H1 (cell line): ENCODE data around the gene C12orf42. TPM values are rescaled to one million over a fixed set of nuclear protein-coding genes. Genes with fewer than 3 reads are reported as not detected.

Experiments
- CTCF ChIA-PET: fragments of 300-600 bp; sonication (Branson Sonifier 250); formaldehyde crosslinking; loops from one replicate; lab custom pipeline; 2021; ENCODE audit not compliant: partially characterized antibody; lab: Charles Lee
- POLR2A ChIA-PET: fragments of 300-600 bp; sonication (Branson Sonifier 250); formaldehyde crosslinking; loops from one replicate; lab custom pipeline; 2021; ENCODE audit warnings: inconsistent platforms; ENCODE audit not compliant: partially characterized antibody; lab: Charles Lee
- DNase-seq, 2 experiments: peaks; one replicate each; pipeline versions ENCODE4 v3.0.0 to v3.0.0-alpha.2; 2010 to 2022; ENCODE audit warnings: low spot score in 2 of 2, low read depth in 1 of 2, mixed read lengths in 1 of 2
- FAIRE-seq: peaks from 2 replicates; lab custom pipeline; 2011; peaks lifted over from hg19 to GRCh38; lab: Jason Lieb, UNC
- H2AFZ ChIP-seq: 2 replicates; pipeline ENCODE4 v1.8.1; 2012; ENCODE audit warnings: low read length, inconsistent platforms
- H2AK5ac ChIP-seq: 2 replicates; pipeline ENCODE4 v1.6.1; 2013; ENCODE audit warnings: low read depth, low read length
- H2BK120ac ChIP-seq: replicated peaks from 2 replicates; pipeline ENCODE3; 2013; ENCODE audit warnings: low read depth, low read length, inconsistent platforms
- H2BK12ac ChIP-seq: 2 replicates; pipeline ENCODE4 v1.6.1; 2013; ENCODE audit warnings: low read depth, low read length
- H2BK15ac ChIP-seq: 2 replicates; pipeline ENCODE4 v1.6.1; 2013; ENCODE audit warnings: low read length
- H2BK20ac ChIP-seq: 2 replicates; pipeline ENCODE4 v1.6.1; 2013; ENCODE audit warnings: low read length
- H2BK5ac ChIP-seq: 2 replicates; pipeline ENCODE4 v1.6.1; 2013; ENCODE audit warnings: low read depth, low read length
- H3K14ac ChIP-seq: 2 replicates; pipeline ENCODE4 v1.6.1; 2013; ENCODE audit warnings: inconsistent platforms; ENCODE audit not compliant: insufficient read length
- H3K18ac ChIP-seq: 2 replicates; pipeline ENCODE4 v1.6.1; 2013; ENCODE audit warnings: low read length; ENCODE audit errors: extremely low read depth
- H3K23ac ChIP-seq: 2 replicates; pipeline ENCODE4 v1.6.1; 2013; ENCODE audit warnings: inconsistent platforms; ENCODE audit not compliant: insufficient read length
- H3K23me2 ChIP-seq: 2 replicates; pipeline ENCODE4 v1.6.1; 2013; ENCODE audit warnings: low read depth, low read length
- H3K27ac ChIP-seq: 2 replicates; pipeline ENCODE4 v1.6.1; 2011; ENCODE audit warnings: low read depth, low read length, inconsistent platforms
- H3K27me3 ChIP-seq, 4 experiments: replicated peaks in 1 of 4; 1 replicate in 1 of 4; 2 replicates in 3 of 4; pipeline versions ENCODE4 v1.6.1 to v1.8.1; 2011 to 2013; ENCODE audit warnings: low read length in 3 of 4, mild to moderate bottlenecking in 3 of 4, inconsistent platforms in 2 of 4, mixed read lengths in 2 of 4, moderate library complexity in 1 of 4; ENCODE audit not compliant: control insufficient read depth in 3 of 4, insufficient read depth in 3 of 4; ENCODE audit errors: extremely low read depth in 1 of 4
- H3K36me3 ChIP-seq, 4 experiments: 2 replicates each; pipeline versions ENCODE4 v1.6.1 to v1.8.1; 2011 to 2013; ENCODE audit warnings: mild to moderate bottlenecking in 4 of 4, low read length in 3 of 4, moderate library complexity in 2 of 4, control low read depth in 1 of 4, inconsistent platforms in 1 of 4; ENCODE audit not compliant: insufficient read depth in 4 of 4, control insufficient read depth in 2 of 4
- H3K4ac ChIP-seq: replicated peaks from 2 replicates; pipeline ENCODE3; 2013; ENCODE audit warnings: low read length, low read depth, mixed read lengths, inconsistent platforms; ENCODE audit not compliant: insufficient read length
- H3K4me1 ChIP-seq, 4 experiments: replicated peaks in 1 of 4; 1 replicate in 1 of 4; 2 replicates in 3 of 4; pipeline versions ENCODE4 v1.6.1 to v1.8.1; 2011 to 2013; ENCODE audit warnings: low read length in 3 of 4, inconsistent platforms in 2 of 4, mixed read lengths in 1 of 4; ENCODE audit not compliant: insufficient read depth in 4 of 4, control insufficient read depth in 3 of 4
- H3K4me2 ChIP-seq, 2 experiments: 2 replicates each; pipeline versions ENCODE4 v1.6.1 to v1.8.1; 2011 to 2013; ENCODE audit warnings: low read depth in 2 of 2, low read length in 2 of 2, control low read depth in 1 of 2, inconsistent platforms in 1 of 2, mild to moderate bottlenecking in 1 of 2; ENCODE audit not compliant: insufficient read depth in 1 of 2
- H3K4me3 ChIP-seq, 4 experiments: fragments of 200-600, 300-600 bp in 1 of 4; sonication (generic), shearing (Covaris generic), sonication (Bioruptor Twin) in 1 of 4; 2 replicates each; pipeline versions ENCODE4 v1.5.1 to v1.8.1; 2011 to 2016; ENCODE audit warnings: low read length in 4 of 4, low read depth in 3 of 4, control low read depth in 2 of 4, inconsistent platforms in 2 of 4, mild to moderate bottlenecking in 2 of 4, mixed read lengths in 1 of 4, moderate library complexity in 1 of 4; ENCODE audit not compliant: insufficient read depth in 2 of 4; ENCODE audit errors: extremely low read depth in 1 of 4
- H3K56ac ChIP-seq: replicated peaks from 2 replicates; pipeline ENCODE3; 2013; ENCODE audit warnings: low read depth, mild to moderate bottlenecking, mixed read lengths, low read length, inconsistent platforms; ENCODE audit not compliant: insufficient read length
- H3K79me1 ChIP-seq: 2 replicates; pipeline ENCODE4 v1.6.1; 2013; ENCODE audit warnings: low read depth, low read length, control low read depth
- H3K79me2 ChIP-seq, 2 experiments: 2 replicates each; pipeline versions ENCODE4 v1.6.1 to v1.8.1; 2012 to 2013; ENCODE audit warnings: low read length in 2 of 2, mild to moderate bottlenecking in 2 of 2, inconsistent platforms in 1 of 2; ENCODE audit not compliant: insufficient read depth in 2 of 2, control insufficient read depth in 1 of 2
- H3K9ac ChIP-seq, 4 experiments: replicated peaks in 1 of 4; 1 replicate in 1 of 4; 2 replicates in 3 of 4; pipeline versions ENCODE4 v1.6.1 to v1.8.1; 2011 to 2013; ENCODE audit warnings: low read depth in 3 of 4, low read length in 3 of 4, control low read depth in 2 of 4, mild to moderate bottlenecking in 2 of 4, moderate library complexity in 2 of 4, inconsistent platforms in 1 of 4; ENCODE audit errors: extremely low read depth in 1 of 4
- H3K9me3 ChIP-seq, 2 experiments: 2 replicates each; pipeline versions ENCODE4 v1.6.1 to v1.8.1; 2012 to 2013; ENCODE audit warnings: mild to moderate bottlenecking in 2 of 2, moderate library complexity in 2 of 2, control low read depth in 1 of 2, inconsistent platforms in 1 of 2, low read depth in 1 of 2, low read length in 1 of 2, mixed read lengths in 1 of 2; ENCODE audit not compliant: insufficient read depth in 2 of 2
- H4K20me1 ChIP-seq, 2 experiments: replicated peaks in 1 of 2; 2 replicates each; pipeline versions ENCODE3 to v1.8.1; 2011 to 2013; ENCODE audit warnings: inconsistent platforms in 2 of 2, low read length in 2 of 2, mild to moderate bottlenecking in 1 of 2; ENCODE audit not compliant: insufficient read depth in 2 of 2, control insufficient read depth in 1 of 2
- H4K5ac ChIP-seq: 2 replicates; pipeline ENCODE4 v1.6.1; 2013; ENCODE audit warnings: low read length, low read depth, mixed read lengths, inconsistent platforms; ENCODE audit not compliant: insufficient read length
- H4K8ac ChIP-seq: 2 replicates; pipeline ENCODE4 v1.8.0; 2013; ENCODE audit warnings: mild to moderate bottlenecking, moderate library complexity, low read length, inconsistent platforms; ENCODE audit not compliant: insufficient read depth; ENCODE audit errors: extremely low read depth
- H4K91ac ChIP-seq: replicated peaks from 2 replicates; pipeline ENCODE3; 2013; ENCODE audit warnings: low read length, mixed read lengths, inconsistent platforms; ENCODE audit not compliant: insufficient read length
- BRCA1 ChIP-seq: IDR thresholded peaks from 2 replicates; pipeline ENCODE4 v1.6.1; 2012; ENCODE audit warnings: low read depth, low read length, improper control_type of control experiment
- CREB1 ChIP-seq: IDR thresholded peaks from 2 replicates; pipeline ENCODE4 v1.6.1; 2012; ENCODE audit warnings: inconsistent platforms
- CTCF ChIP-seq, 3 experiments: IDR thresholded peaks; 1 replicate in 2 of 3; 2 replicates in 1 of 3; pipeline versions ENCODE4 v1.5.1 to v1.6.1; 2011; ENCODE audit warnings: low read length in 3 of 3, mild to moderate bottlenecking in 3 of 3, inconsistent platforms in 2 of 3, low read depth in 1 of 3, moderate library complexity in 1 of 3; ENCODE audit not compliant: insufficient read depth in 1 of 3; ENCODE audit errors: control extremely low read depth in 1 of 3
- MAFK ChIP-seq: IDR thresholded peaks from 2 replicates; pipeline ENCODE4 v1.6.1; 2012; ENCODE audit warnings: low read depth, mild to moderate bottlenecking, improper control_type of control experiment, low read length
- MAX ChIP-seq: IDR thresholded peaks from 2 replicates; pipeline ENCODE4 v1.6.1; 2012; ENCODE audit warnings: inconsistent platforms
- SAP30 ChIP-seq: fragments of 300-600 bp; sonication (generic); IDR thresholded peaks from 2 replicates; pipeline ENCODE4 v1.7.1; 2012; ENCODE audit warnings: low read length, moderate library complexity, mild to moderate bottlenecking, inconsistent platforms; ENCODE audit not compliant: insufficient read depth, insufficient replicate concordance
- SUZ12 ChIP-seq: fragments of 200-600 bp; sonication (generic); IDR thresholded peaks from 2 replicates; pipeline ENCODE4 v1.6.1; 2012; ENCODE audit warnings: mild to moderate bottlenecking, inconsistent platforms, low read length, moderate library complexity, mixed read lengths
- TEAD4 ChIP-seq: IDR thresholded peaks from 2 replicates; pipeline ENCODE4 v1.6.1; 2012; ENCODE audit warnings: low read depth, low read length, inconsistent platforms, mixed read lengths
- WGBS, 2 experiments: shearing (Covaris generic) in 1 of 2; methylation state at CpG; one replicate each; pipeline versions ENCODE4 v1.1.6 to v1.1.7; 2013 to 2015; ENCODE audit warnings: low lambda C conversion rate in 2 of 2, mixed read lengths in 2 of 2, inconsistent platforms in 1 of 2, low coverage in 1 of 2, missing lambda C conversion rate in 1 of 2; ENCODE audit not compliant: insufficient replicate concordance in 2 of 2, insufficient coverage in 1 of 2, insufficient read length in 1 of 2; ENCODE audit errors: extremely low coverage in 1 of 2, missing lambda C conversion rate in 1 of 2; 5-methylcytosine and 5-hydroxymethylcytosine counted together
- polyA plus RNA-seq, 7 experiments: library from polyadenylated mRNA; depleted of rRNA in 3 of 7; stranded (reverse) in 5 of 7; unstranded in 2 of 7; fragments of >200 nt in 5 of 7; fragments of 200-250 nt in 2 of 7; gene quantifications; 1 replicate in 5 of 7; 2 replicates in 1 of 7; 4 replicates in 1 of 7; pipeline versions ENCODE4 v1.2.1 to v1.2.3, GENCODE V29; 2011 to 2013; ENCODE audit warnings: missing spikeins in 2 of 7, mixed read lengths in 2 of 7
- total RNA-seq: library from RNA; stranded (reverse); fragmentation: NEBNext Ultra II Directional; extraction: Animal tissue kit (Norgen Biotek cat#: 25700); gene quantifications from 2 replicates; pipeline ENCODE4 v1.2.1, GENCODE V29; 2021

C12orf42 gene
- total and polyA plus RNA-seq, 2 of the 8 experiments (the other 6 are each of a cell fraction or from before 2014, with no cell fraction given): 0.05 TPM; not detected in 1

DNA sequence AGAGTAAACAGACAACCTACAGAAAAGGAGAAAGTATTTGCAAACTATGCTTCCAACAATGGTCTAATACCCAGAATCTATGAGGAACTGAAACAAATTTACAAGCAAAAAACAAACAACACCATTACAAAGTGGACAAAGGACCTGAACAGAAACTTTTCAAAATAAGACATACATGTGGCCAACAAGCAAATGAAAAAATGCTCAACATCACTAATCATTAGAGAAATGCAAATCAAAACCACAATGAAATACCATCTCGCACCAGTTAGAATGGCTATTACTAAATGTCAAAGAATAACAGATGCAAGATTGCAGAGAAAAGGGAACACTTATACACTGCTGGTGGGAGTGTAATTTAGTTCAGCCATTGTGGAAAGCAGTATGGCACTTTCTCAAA, 125.8 kb downstream of the C12orf42 start:
- no peak overlapping the region for H2AFZ ChIP-seq
- DNase-seq (no peak), FAIRE-seq (no peak)
- no peak overlapping the region for H2BK5ac ChIP-seq
- no peak for TF ChIP-seq MAFK
- TF ChIP-seq BRCA1: no peak
- TF ChIP-seq SAP30: no peak
- TF ChIP-seq SUZ12: no peak
- no peak for TF ChIP-seq MAX
- TF ChIP-seq TEAD4: no peak
- no peak for TF ChIP-seq CTCF (IDR thresholded peaks at IDR 0.05; ENCODE audit: control extremely low read depth in 1 of 3, insufficient read depth in 1 of 3, low read depth in 1 of 3, low read length in 3 of 3)
- no peak for TF ChIP-seq CREB1
- H3K23ac ChIP-seq: no peak overlapping the region
- no peak overlapping the region for H3K27ac ChIP-seq
- no peak overlapping the region for H3K14ac ChIP-seq
- H3K56ac ChIP-seq: no peak overlapping the region
- H2AK5ac ChIP-seq: no peak overlapping the region
- POLR2A ChIA-PET: no interaction called here
- no peak overlapping the region for H3K4me3 ChIP-seq
- H3K9ac ChIP-seq: no peak overlapping the region
- H2BK120ac ChIP-seq: no peak overlapping the region
- H3K9me3 ChIP-seq: no peaks in the 10 kb centered on the region
- H3K18ac ChIP-seq: no peak overlapping the region
- no peak overlapping the region for H4K91ac ChIP-seq
- no peak overlapping the region for H2BK20ac ChIP-seq
- H3K4me1 ChIP-seq: no peaks in the 10 kb centered on the region
- no peaks in the 10 kb centered on the region for H3K36me3 ChIP-seq
- CTCF ChIA-PET: no interaction called here
- H4K5ac ChIP-seq: no peak overlapping the region
- H2BK15ac ChIP-seq: no peak overlapping the region
- H3K27me3 ChIP-seq: no peaks in the 10 kb centered on the region
- WGBS, 2 experiments: 100% methylated on average over 1 of the region's 1 CpG; no CpG with 5 or more reads in 1 of the 2 experiments
- H4K8ac ChIP-seq: no peak overlapping the region
- no peaks in the 10 kb centered on the region for H3K23me2 ChIP-seq
- no peak overlapping the region for H2BK12ac ChIP-seq
- no peaks in the 10 kb centered on the region for H4K20me1 ChIP-seq
- H3K79me1 ChIP-seq: no peaks in the 10 kb centered on the region
- H3K79me2 ChIP-seq: no peaks in the 10 kb centered on the region
- H3K4ac ChIP-seq: no peak overlapping the region
- no peak overlapping the region for H3K4me2 ChIP-seq
